ENCODE data around the gene ARID1B.

The ARID1B gene

DNA sequence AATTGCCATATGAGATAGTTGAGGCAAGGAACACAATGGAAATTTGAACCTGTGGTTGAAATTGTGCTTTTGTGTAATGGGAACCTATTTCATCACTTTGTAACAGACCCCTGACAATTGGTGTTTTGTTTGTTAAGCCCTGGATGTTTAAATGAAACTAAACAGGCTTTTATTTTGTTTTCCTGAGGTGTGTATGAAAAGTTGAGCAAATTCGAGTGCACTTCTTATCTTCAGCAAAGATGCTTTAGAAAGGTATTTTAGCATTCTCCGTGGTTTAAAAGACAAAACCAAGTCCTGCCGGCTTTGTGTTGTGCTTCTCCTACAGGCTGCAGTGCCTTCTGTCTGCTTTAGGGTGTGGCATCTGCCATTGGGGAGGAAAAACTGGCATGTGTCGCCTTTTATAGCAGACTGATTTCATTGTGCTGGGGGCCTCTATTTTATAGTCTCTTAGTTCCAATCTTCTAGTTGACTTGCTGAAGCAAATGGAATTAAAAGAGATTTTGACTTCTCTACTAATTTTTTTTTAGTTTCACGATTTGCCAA, 2.2 kb upstream of the ARID1B start:
- no peak for DNase-seq

DNA sequence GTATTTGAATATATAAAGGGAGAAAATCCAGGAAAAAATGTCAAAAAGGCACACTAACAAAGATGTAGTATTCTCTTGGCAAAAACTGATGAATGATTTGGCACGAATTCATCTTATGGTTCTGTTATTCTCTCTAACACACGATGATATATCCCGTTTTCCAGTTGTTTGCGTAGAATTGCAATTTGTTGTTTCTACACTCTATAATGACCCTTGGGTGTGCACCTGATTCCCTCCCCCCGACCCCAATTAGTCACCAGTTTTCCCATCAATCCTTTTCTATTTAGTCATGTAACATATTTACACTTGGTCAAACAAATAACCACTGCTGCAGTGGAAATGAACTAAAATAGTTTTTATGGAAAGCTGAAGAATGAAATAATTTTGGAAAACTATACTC, 1.5 kb upstream of the ARID1B start:
- no peak for DNase-seq

- DNase-seq, result no peak
Measured at GRCh38 chr6:156776470-156776839, 723 bp upstream of the ARID1B start.

GRCh38 chr6:156777577-156778453, 637 bp downstream of the ARID1B start:
- peak; percentile 58 for DNase-seq

GRCh38 chr6:156778454-156779205, 1.5 kb downstream of the ARID1B start:
- DNase-seq, result peak; percentile 46

- peak; percentile 38 for DNase-seq
Measured at GRCh38 chr6:156779206-156780094, 2.3 kb downstream of the ARID1B start.

- DNase-seq, result no peak
Measured at GRCh38 chr6:156780102-156780641, 3.0 kb downstream of the ARID1B start.

- no peak for DNase-seq
Measured at GRCh38 chr6:156780962-156781853, 4.0 kb downstream of the ARID1B start.

DNA sequence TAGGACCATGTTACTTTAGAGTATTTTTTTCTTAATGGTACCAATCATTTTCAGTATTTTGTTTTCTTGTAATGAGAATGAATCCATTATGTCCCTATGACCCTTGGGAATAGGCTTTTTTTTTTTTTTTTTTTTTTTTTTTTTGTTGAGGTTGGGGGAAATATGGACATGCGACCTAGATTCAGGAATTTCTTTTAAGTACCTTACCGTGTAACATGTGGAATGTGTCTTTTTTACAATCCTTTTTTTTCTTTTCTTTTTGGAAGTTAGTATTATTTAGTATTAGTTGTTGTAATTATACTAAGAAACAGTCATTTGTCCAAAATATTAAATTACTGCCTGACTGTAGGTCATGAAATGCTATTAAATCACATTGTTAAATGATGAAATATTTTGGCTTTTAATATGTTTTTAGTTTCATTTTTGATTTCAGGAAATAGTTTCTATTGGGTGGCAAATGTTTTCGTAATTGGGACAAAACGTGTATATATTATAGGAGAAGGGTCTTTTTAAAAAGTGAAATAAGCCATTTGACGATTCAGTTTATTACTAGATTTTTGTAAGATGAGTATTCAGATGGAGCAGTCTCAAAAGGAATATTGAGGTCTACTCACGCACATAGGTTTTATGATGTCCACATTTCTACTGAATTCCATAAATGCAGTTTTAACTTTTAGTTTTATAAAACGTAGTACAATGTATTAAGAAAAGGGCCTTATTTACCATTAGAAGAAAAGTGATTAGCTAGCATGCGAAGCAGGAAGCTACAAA, 4.9 kb downstream of the ARID1B start:
- DNase-seq, result no peak

- DNase-seq, result no peak
Measured at GRCh38 chr6:156782691-156783320, 5.6 kb downstream of the ARID1B start.

GRCh38 chr6:156783958-156784357, 6.8 kb downstream of the ARID1B start:
- no peak for DNase-seq

- DNase-seq, result no peak
Measured at GRCh38 chr6:156786652-156787051, 9.5 kb downstream of the ARID1B start.

DNA sequence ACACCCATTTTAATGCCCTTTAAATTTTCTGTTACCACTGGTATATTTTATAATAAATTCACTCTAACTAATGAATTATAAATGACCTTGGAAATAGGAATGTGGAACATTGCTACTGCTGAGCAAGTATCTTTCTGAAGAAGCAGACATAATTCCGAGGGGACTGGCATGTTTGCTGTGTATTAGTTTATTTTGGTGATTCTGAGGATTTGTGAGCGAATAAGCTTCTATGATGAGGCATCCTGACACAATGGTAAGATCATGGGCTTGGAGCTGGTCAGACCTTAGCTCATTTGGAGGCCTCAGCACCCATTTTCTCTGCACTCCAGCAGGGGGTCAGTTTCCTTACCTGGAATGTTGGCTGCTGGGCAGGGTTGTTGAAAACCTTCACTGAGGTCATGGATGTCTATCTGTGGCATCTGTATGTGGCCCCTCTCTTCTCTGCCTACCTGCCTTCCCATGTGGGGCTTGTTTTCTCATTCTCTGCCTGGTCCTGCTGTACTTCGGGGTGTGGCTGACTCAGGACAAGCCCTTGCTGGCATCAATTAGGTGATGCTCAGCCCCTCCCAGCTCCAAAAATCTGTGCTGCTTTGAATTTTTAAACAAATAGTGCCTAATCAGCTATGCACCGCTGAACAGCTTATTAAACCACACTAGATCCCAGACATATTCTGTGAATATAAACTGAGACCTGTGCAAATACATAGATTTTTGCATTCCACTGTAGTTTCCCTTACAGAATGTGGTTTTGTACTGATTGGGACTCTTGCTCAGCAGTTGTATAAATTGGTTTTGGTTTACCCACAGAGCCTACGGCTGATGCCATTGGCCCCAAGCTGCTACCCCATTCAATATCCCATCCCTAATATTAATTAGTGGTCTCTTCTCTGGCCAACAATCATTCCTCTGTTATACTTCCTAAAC, 10.7 kb downstream of the ARID1B start:
- no peak for DNase-seq

- no peak for DNase-seq
Measured at GRCh38 chr6:156789081-156789943, 12.1 kb downstream of the ARID1B start.

DNA sequence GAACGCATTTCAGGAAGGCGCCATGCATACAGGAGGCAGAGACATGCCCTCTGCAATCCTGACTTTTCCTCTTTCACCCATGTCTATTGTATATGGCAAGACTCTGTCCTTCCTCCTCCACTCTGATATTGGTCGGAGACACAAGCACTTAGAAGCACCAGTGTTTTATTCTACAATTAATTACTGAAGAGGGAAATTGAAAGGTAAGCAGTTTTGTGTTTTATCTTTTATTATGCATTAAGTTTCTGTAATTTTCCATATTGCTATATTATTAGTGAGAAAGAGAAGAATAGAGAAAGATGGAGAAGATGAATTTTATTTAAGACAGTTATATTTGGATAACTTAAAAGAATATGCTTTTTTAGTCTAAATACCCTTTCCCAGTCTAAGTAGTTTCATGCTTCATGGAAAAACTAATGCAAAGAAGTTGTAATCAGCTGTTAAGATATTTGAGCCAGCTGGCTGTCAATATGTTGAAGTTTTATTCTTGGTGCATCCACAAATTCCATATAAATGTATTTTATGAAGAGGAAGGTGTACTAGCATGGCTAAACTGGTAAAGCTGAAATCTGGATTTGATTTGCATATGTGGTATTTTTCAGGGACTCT, 13.6 kb downstream of the ARID1B start:
- no peak for DNase-seq

- no peak for DNase-seq
Measured at GRCh38 chr6:156791320-156791850, 14.2 kb downstream of the ARID1B start.

- DNase-seq, result no peak
Measured at GRCh38 chr6:156793200-156793599, 16.0 kb downstream of the ARID1B start.
